GM10266 (cell line): Measurements from ENCODE around the gene DCDC1.

Experiments
- DNase-seq: peaks from one replicate; pipeline ENCODE4 v3.0.0; 2012; ENCODE audit errors: extremely low spot score
- CTCF ChIP-seq: IDR thresholded peaks from 2 replicates; pipeline ENCODE4 v1.5.1; 2012; ENCODE audit warnings: mild to moderate bottlenecking, low read depth; ENCODE audit not compliant: control insufficient read depth, insufficient read depth; ENCODE audit errors: missing control alignments

The DCDC1 gene

GRCh38 chr11:31096191-31096805, 273.2 kb downstream of the DCDC1 start:
- DNase-seq, result no peak
- no peak for TF ChIP-seq CTCF

GRCh38 chr11:31092638-31093037, 276.9 kb downstream of the DCDC1 start:
- TF ChIP-seq CTCF, result no peak
- DNase-seq, result no peak

- no peak for DNase-seq
- no peak for TF ChIP-seq CTCF
Observed at GRCh38 chr11:31089117-31089516, 280.4 kb downstream of the DCDC1 start.

- no peak for DNase-seq
- TF ChIP-seq CTCF, result no peak
Observed at GRCh38 chr11:31069447-31070205, 299.9 kb downstream of the DCDC1 start.

- no peak for TF ChIP-seq CTCF
- DNase-seq, result no peak
Observed at GRCh38 chr11:31060880-31061279, 308.7 kb downstream of the DCDC1 start.

GRCh38 chr11:31059529-31059928, 310.0 kb downstream of the DCDC1 start:
- DNase-seq, result no peak
- TF ChIP-seq CTCF, result no peak
